Measurements from ENCODE around the gene GAS7. TPM values are rescaled to one million over a fixed set of nuclear protein-coding genes. Genes with fewer than 3 reads are reported as not detected.

The GAS7 gene
- total and polyA plus RNA-seq, 2 of the 13 experiments (the other 11 are each of a cell fraction or from before 2014, with no cell fraction given) = 1.0 to 5.2 TPM

GRCh38 chr17:9907131-9907530 is 291.3 kb downstream of the GAS7 start:
- ChIA-PET POLR2A (no interaction called here), CTCF (ENCODE audit: low intra/inter-chr PET ratio, low total read pairs) (no interaction called here)
- H3K27ac ChIP-seq (ENCODE audit: extremely low read length, insufficient read depth, low read length) = no peak overlapping the region

More at GRCh38 chr17:9907131-9907530, 291.3 kb downstream of the GAS7 start:
- Histone ChIP-seq H4K20me1 (ENCODE audit: insufficient read depth, low read length) (no peaks in the 10 kb centered on the region), H3K9ac (ENCODE audit: insufficient read depth, low read depth, low read length) (no peak overlapping the region), H3K27me3 (ENCODE audit: control insufficient read depth in 1 of 2, insufficient read depth in 2 of 2, low read length in 2 of 2) (peaks cover 0 to 23% of the 10 kb centered on the region in 2 experiments; a peak in 4 of 5 replicates), H3K4me3 (replicated peaks in 1 of 3; ENCODE audit: insufficient read depth in 1 of 3, low read depth in 2 of 3, low read length in 3 of 3) (no peak overlapping the region), H3K9me3 (ENCODE audit: low read length) (no peaks in the 10 kb centered on the region), H3K36me3 (replicated peaks in 1 of 2; ENCODE audit: control insufficient read depth in 1 of 2, insufficient read depth in 2 of 2, low read length in 2 of 2) (no peaks in the 10 kb centered on the region), H2AFZ (ENCODE audit: low read length) (no peak overlapping the region), H3K4me1 (ENCODE audit: insufficient read depth, low read length) (no peaks in the 10 kb centered on the region), H3K79me2 (ENCODE audit: insufficient read depth, low read length) (no peaks in the 10 kb centered on the region), H3K4me2 (ENCODE audit: low read depth, low read length) (no peak overlapping the region)
- intact Hi-C loops (cut with micrococcal nuclease; ENCODE audit: unreplicated experiment) (no loop called here), in situ Hi-C loops (cut with HindIII; ENCODE audit: extremely low pct_ligation_motif_present, low pct_unique_long_range_greater_than_20kb) (no loop called here)
- no peak for DNase-seq (ENCODE audit: low spot score)
- ATAC-seq = no peak
- no peak for FAIRE-seq
- no TSS peak for BruUV-seq (replicated peaks)
- TF ChIP-seq ZNF501 (CRISPR knock-in tag; IDR thresholded peaks at IDR 0.05) (no peak), ZNF33A (CRISPR knock-in tag; IDR thresholded peaks at IDR 0.05; ENCODE audit: borderline replicate concordance) (no peak), IKZF1 (IDR thresholded peaks at IDR 0.05) (no peak), SOX5 (CRISPR knock-in tag; IDR thresholded peaks at IDR 0.05; ENCODE audit: borderline replicate concordance) (no peak), ZSCAN9 (CRISPR knock-in tag; IDR thresholded peaks at IDR 0.05; ENCODE audit: borderline replicate concordance) (no peak), CBX2 (IDR thresholded peaks at IDR 0.05; ENCODE audit: low read depth, low read length) (no peak), CBX2 (CRISPR knock-in tag; IDR thresholded peaks at IDR 0.05; ENCODE audit: low read depth) (no peak), SRF (IDR thresholded peaks at IDR 0.05; ENCODE audit: low read depth, low read length) (no peak), GLMP (CRISPR knock-in tag; IDR thresholded peaks at IDR 0.05; ENCODE audit: borderline replicate concordance) (no peak), ATF5 (CRISPR knock-in tag; IDR thresholded peaks at IDR 0.05; ENCODE audit: low read depth) (no peak), UBTF (CRISPR knock-in tag; IDR thresholded peaks at IDR 0.05) (no peak), NFE2L2 (IDR thresholded peaks at IDR 0.05; ENCODE audit: low read length) (no peak), MIER2 (CRISPR knock-in tag; IDR thresholded peaks at IDR 0.05) (no peak), HOXA3 (CRISPR knock-in tag; IDR thresholded peaks at IDR 0.05) (no peak), ZNF792 (CRISPR knock-in tag; IDR thresholded peaks at IDR 0.05) (no peak), PHB2 (IDR thresholded peaks at IDR 0.05; ENCODE audit: partially characterized antibody) (no peak)
- 60% methylated on average over 6 of the region's 7 CpGs for WGBS (ENCODE audit: low lambda C conversion rate)
